HepG2 (cell line): Measurements from ENCODE around the gene CCDC142. TPM values are rescaled to one million over a fixed set of nuclear protein-coding genes. Genes with fewer than 3 reads are reported as not detected.

Experiments used
- GMEB1 ChIP-seq: sonication (generic); formaldehyde crosslinking; IDR thresholded peaks from 2 replicates; pipeline ENCODE4 v1.5.1; 2020; ENCODE audit warnings: missing genetic modification reagents, mild to moderate bottlenecking, borderline replicate concordance
- GPN1 ChIP-seq: sonication (generic); formaldehyde crosslinking; IDR thresholded peaks from 2 replicates; pipeline ENCODE4 v1.5.1; 2020; ENCODE audit warnings: missing genetic modification reagents, borderline replicate concordance
- KLF11 ChIP-seq: IDR thresholded peaks from 2 replicates; pipeline ENCODE4 v1.6.1; 2016; ENCODE audit warnings: missing compliant biosample characterization
- LCORL ChIP-seq, 2 experiments: fragments of 450-650 bp in 1 of 2; sonication (generic) in 1 of 2; formaldehyde crosslinking in 1 of 2; IDR thresholded peaks; 2 replicates each; pipeline versions ENCODE4 v1.5.0 to v1.6.1; 2017 to 2020; ENCODE audit warnings: antibody characterized with exemption in 1 of 2, missing genetic modification reagents in 1 of 2
- MIXL1 ChIP-seq: IDR thresholded peaks from 2 replicates; pipeline ENCODE4 v1.6.1; 2016
- MXI1 ChIP-seq: IDR thresholded peaks from 3 replicates; pipeline ENCODE4 v1.6.1; 2012; ENCODE audit warnings: low read depth, low read length, inconsistent platforms, borderline replicate concordance
- SMAD9 ChIP-seq: sonication (generic); formaldehyde crosslinking; IDR thresholded peaks from 2 replicates; pipeline ENCODE4 v1.5.1; 2020; ENCODE audit warnings: mild to moderate bottlenecking, missing genetic modification reagents
- SNAPC4 ChIP-seq: sonication (generic); formaldehyde crosslinking; IDR thresholded peaks from 2 replicates; pipeline ENCODE4 v1.4.0; 2020; ENCODE audit warnings: mild to moderate bottlenecking, missing genetic modification reagents
- TBP ChIP-seq: sonication (generic); formaldehyde crosslinking; IDR thresholded peaks from 2 replicates; pipeline ENCODE4 v1.5.0; 2020; ENCODE audit warnings: missing genetic modification reagents
- ZNF256 ChIP-seq: sonication (generic); formaldehyde crosslinking; conservative IDR thresholded peaks from 2 replicates; pipeline ENCODE4 v1.4.0; 2020; ENCODE audit warnings: missing genetic modification reagents
- ZNF317 ChIP-seq: sonication (generic); formaldehyde crosslinking; IDR thresholded peaks from 2 replicates; pipeline ENCODE4 v1.5.0; 2020; ENCODE audit warnings: mild to moderate bottlenecking, missing genetic modification reagents
- ZNF331 ChIP-seq: sonication (generic); formaldehyde crosslinking; IDR thresholded peaks from 2 replicates; pipeline ENCODE4 v1.4.0; 2020; ENCODE audit warnings: missing genetic modification reagents
- ZNF563 ChIP-seq: sonication (generic); formaldehyde crosslinking; IDR thresholded peaks from 2 replicates; pipeline ENCODE4 v1.8.0; 2022; ENCODE audit warnings: mild to moderate bottlenecking, moderate library complexity, missing genetic modification reagents
- ZNF839 ChIP-seq: sonication (generic); formaldehyde crosslinking; IDR thresholded peaks from 2 replicates; pipeline ENCODE4 v1.4.0; 2020; ENCODE audit warnings: missing genetic modification reagents, mild to moderate bottlenecking, borderline replicate concordance
- ZNF841 ChIP-seq: sonication (generic); formaldehyde crosslinking; IDR thresholded peaks from 2 replicates; pipeline ENCODE4 v1.8.1; 2023; ENCODE audit warnings: missing genetic modification reagents, borderline replicate concordance
- ZSCAN22 ChIP-seq: sonication (generic); formaldehyde crosslinking; IDR thresholded peaks from 2 replicates; pipeline ENCODE4 v1.4.0; 2020; ENCODE audit warnings: mild to moderate bottlenecking, missing genetic modification reagents
- polyA plus RNA-seq, 8 experiments: library from polyadenylated mRNA; depleted of rRNA in 3 of 8; stranded (reverse) in 7 of 8; unstranded in 1 of 8; fragments of >200 nt; fragmentation: Illumina TruSeq in 4 of 8; extraction: Trizol in 4 of 8; gene quantifications; 2 replicates each; pipeline versions ENCODE4 v1.2.1 to v1.2.3, GENCODE V29; 2011 to 2016; ENCODE audit warnings: low read depth in 4 of 8, missing spikeins in 1 of 8, mixed read lengths in 1 of 8; ENCODE audit not compliant: insufficient read depth in 1 of 8
- total RNA-seq, 5 experiments: library from RNA; depleted of rRNA; stranded (reverse); fragments of >200 nt; fragmentation: Illumina TruSeq; extraction: Trizol; gene quantifications; 2 replicates each; pipeline ENCODE4 v1.2.3, GENCODE V29; 2016; ENCODE audit warnings: low read depth in 1 of 5
- TF ChIP-seq, protein P1 (sequence below): IDR thresholded peaks from 2 replicates; pipeline ENCODE4 v1.6.1; 2012; ENCODE audit warnings: low read length, improper control_type of control experiment
- TF ChIP-seq, protein P2 (sequence below): sonication (generic); formaldehyde crosslinking; IDR thresholded peaks from 2 replicates; pipeline ENCODE4 v1.8.1; 2023; ENCODE audit warnings: mild to moderate bottlenecking, missing genetic modification reagents

CCDC142 gene
- total and polyA plus RNA-seq, 2 of the 13 experiments (the other 11 are each of a cell fraction or from before 2014, with no cell fraction given) = 14.7 to 30.4 TPM

DNA sequence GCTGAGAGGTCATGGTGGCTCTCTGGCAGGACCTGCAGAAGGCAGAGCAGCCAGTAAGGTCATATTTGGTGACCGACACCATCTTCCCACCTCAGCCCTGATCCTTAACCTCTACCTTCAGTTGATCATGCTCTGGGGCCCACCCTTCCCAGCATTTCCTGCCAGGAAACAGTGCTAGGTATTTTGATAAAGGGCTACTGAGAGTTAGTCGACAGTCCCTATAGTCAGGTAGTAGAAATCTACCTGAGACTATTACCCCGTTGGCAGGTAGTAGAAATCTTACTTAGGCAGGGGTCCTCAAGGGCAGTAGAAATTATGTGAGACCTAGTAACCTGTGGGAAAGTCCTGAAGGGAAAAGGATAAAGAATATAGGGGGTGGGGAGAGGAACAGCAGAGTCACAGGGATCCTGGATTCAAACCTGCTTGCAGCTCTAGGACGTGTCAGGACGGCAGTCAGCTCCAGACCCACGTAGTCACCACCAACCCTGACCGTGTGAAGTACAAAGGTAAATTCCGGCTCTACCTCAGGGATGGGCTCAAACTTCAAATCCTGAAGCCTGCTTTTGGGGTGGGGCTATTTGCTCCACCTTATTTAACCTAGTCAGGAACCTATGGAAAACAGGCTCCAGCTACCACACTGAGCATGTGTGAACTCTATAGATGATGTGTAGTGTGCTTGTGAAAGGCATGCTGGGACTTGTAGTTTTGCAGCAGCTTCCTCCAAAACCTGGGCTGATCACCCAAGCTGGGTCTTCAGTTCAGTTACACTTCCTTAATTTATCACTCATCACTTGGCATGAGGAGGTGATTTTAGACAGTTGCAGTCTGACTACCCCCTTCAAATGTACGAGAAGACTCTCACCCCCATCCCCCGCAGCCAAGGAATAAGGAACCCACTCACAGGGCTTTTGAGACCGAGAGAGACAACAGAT is 43.2 kb upstream of the CCDC142 start, which contains the start of gene DQX1 (continued):
- TF ChIP-seq SNAPC4 (CRISPR knock-in tag) (no peak), ZNF841 (CRISPR knock-in tag) (no peak), MIXL1 (peak; percentile 75; the same call in 1 of the 2 replicates), ZNF839 (CRISPR knock-in tag) (no peak), ZNF256 (CRISPR knock-in tag) (no peak), LCORL (IDR thresholded peaks at IDR 0.05) (peak; percentile 40; the same call in 1 of the 2 replicates), LCORL (CRISPR knock-in tag; IDR thresholded peaks at IDR 0.05) (peak; percentile 81), ZNF331 (peak; percentile 73; the same call in 1 of the 2 replicates), GMEB1 (CRISPR knock-in tag) (peak; percentile 45), KLF11 (CRISPR knock-in tag) (peak; percentile 32; the same call in 1 of the 2 replicates), TBP (CRISPR knock-in tag) (no peak), MXI1 (peak; percentile 79; the same call in 1 of the 3 replicates), GPN1 (CRISPR knock-in tag) (no peak), ZSCAN22 (CRISPR knock-in tag) (no peak), SMAD9 (CRISPR knock-in tag) (no peak), ZNF317 (CRISPR knock-in tag) (peak; percentile 100), ZNF563 (no peak)
- TF ChIP-seq, protein P1, sequence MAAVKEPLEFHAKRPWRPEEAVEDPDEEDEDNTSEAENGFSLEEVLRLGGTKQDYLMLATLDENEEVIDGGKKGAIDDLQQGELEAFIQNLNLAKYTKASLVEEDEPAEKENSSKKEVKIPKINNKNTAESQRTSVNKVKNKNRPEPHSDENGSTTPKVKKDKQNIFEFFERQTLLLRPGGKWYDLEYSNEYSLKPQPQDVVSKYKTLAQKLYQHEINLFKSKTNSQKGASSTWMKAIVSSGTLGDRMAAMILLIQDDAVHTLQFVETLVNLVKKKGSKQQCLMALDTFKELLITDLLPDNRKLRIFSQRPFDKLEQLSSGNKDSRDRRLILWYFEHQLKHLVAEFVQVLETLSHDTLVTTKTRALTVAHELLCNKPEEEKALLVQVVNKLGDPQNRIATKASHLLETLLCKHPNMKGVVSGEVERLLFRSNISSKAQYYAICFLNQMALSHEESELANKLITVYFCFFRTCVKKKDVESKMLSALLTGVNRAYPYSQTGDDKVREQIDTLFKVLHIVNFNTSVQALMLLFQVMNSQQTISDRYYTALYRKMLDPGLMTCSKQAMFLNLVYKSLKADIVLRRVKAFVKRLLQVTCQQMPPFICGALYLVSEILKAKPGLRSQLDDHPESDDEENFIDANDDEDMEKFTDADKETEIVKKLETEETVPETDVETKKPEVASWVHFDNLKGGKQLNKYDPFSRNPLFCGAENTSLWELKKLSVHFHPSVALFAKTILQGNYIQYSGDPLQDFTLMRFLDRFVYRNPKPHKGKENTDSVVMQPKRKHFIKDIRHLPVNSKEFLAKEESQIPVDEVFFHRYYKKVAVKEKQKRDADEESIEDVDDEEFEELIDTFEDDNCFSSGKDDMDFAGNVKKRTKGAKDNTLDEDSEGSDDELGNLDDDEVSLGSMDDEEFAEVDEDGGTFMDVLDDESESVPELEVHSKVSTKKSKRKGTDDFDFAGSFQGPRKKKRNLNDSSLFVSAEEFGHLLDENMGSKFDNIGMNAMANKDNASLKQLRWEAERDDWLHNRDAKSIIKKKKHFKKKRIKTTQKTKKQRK = no peak
- TF ChIP-seq, protein P2, sequence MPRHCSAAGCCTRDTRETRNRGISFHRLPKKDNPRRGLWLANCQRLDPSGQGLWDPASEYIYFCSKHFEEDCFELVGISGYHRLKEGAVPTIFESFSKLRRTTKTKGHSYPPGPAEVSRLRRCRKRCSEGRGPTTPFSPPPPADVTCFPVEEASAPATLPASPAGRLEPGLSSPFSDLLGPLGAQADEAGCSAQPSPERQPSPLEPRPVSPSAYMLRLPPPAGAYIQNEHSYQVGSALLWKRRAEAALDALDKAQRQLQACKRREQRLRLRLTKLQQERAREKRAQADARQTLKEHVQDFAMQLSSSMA (CRISPR knock-in tag) = peak; percentile 49; the same call in 1 of the 2 replicates
